Immature natural killer cell (primary cell): ENCODE measurements around the gene REEP1. TPM values are rescaled to one million over a fixed set of nuclear protein-coding genes. Genes with fewer than 3 reads are reported as not detected.

Experiments
- DNase-seq, 3 donors: peaks; one replicate each; pipeline ENCODE4 v3.0.0; 2022; ENCODE audit warnings: mixed read lengths in 1 of 3
- H3K27ac Mint-ChIP-seq, 6 donors: one replicate each; pipeline ENCODE4 v1.8.0; 2020; ENCODE audit warnings: mixed read lengths in 6 of 6, mild to moderate bottlenecking in 5 of 6, inconsistent platforms in 4 of 6, moderate library complexity in 3 of 6
- H3K27me3 Mint-ChIP-seq, 3 donors: one replicate each; pipeline ENCODE4 v1.8.0; 2020 to 2021; ENCODE audit warnings: low read depth in 3 of 3, mild to moderate bottlenecking in 3 of 3, mixed read lengths in 3 of 3, moderate library complexity in 3 of 3, inconsistent platforms in 1 of 3
- H3K36me3 Mint-ChIP-seq, 3 donors: one replicate each; pipeline ENCODE4 v1.8.0; 2020; ENCODE audit warnings: mixed read lengths in 3 of 3, inconsistent platforms in 2 of 3, mild to moderate bottlenecking in 2 of 3
- H3K4me1 Mint-ChIP-seq, 2 donors: one replicate each; pipeline ENCODE4 v1.8.0; 2020; ENCODE audit warnings: inconsistent platforms in 2 of 2, mild to moderate bottlenecking in 2 of 2, mixed read lengths in 2 of 2, moderate library complexity in 1 of 2
- H3K4me3 Mint-ChIP-seq, 5 donors: one replicate each; pipeline ENCODE4 v1.8.0; 2020; ENCODE audit warnings: mild to moderate bottlenecking in 5 of 5, mixed read lengths in 5 of 5, inconsistent platforms in 3 of 5, moderate library complexity in 3 of 5
- H3K9me3 Mint-ChIP-seq, 6 donors: one replicate each; pipeline ENCODE4 v1.8.0; 2020; ENCODE audit warnings: mild to moderate bottlenecking in 6 of 6, mixed read lengths in 6 of 6, inconsistent platforms in 4 of 6, moderate library complexity in 3 of 6
- polyA plus RNA-seq, 3 donors: library from polyadenylated mRNA; unstranded; fragments of 300-500 nt; fragmentation: Illumina TruSeq; gene quantifications; one replicate each; pipeline ENCODE4 v1.2.3, GENCODE V29; 2021

The REEP1 gene
- polyA plus RNA-seq, 3 donors from 2014 or later = not detected

- no peaks in the 10 kb centered on the region for H3K4me1 Mint-ChIP-seq
Observed at GRCh38 chr2:86224645-86225355, 112.6 kb downstream of the REEP1 start.

GRCh38 chr2:86223927-86224560 lies 113.4 kb downstream of the REEP1 start:
- H3K27ac Mint-ChIP-seq = no peak overlapping the region
- no peaks in the 10 kb centered on the region for H3K4me1 Mint-ChIP-seq
- H3K36me3 Mint-ChIP-seq = no peaks in the 10 kb centered on the region
- no peak for DNase-seq
- no peaks in the 10 kb centered on the region for H3K9me3 Mint-ChIP-seq
- no peaks in the 10 kb centered on the region for H3K27me3 Mint-ChIP-seq
- no peak overlapping the region for H3K4me3 Mint-ChIP-seq

More at GRCh38 chr2:86224645-86225355, 112.6 kb downstream of the REEP1 start:
- no peaks in the 10 kb centered on the region for H3K27me3 Mint-ChIP-seq
- no peak overlapping the region for H3K27ac Mint-ChIP-seq
- H3K4me3 Mint-ChIP-seq = no peak overlapping the region
- no peaks in the 10 kb centered on the region for H3K9me3 Mint-ChIP-seq
- no peak for DNase-seq
- H3K36me3 Mint-ChIP-seq = no peaks in the 10 kb centered on the region

GRCh38 chr2:86223140-86223926 lies 114.1 kb downstream of the REEP1 start:
- Mint-ChIP-seq H3K4me3 (no peak overlapping the region), H3K36me3 (no peaks in the 10 kb centered on the region), H3K9me3 (no peaks in the 10 kb centered on the region), H3K4me1 (peaks cover under 1% of the 10 kb centered on the region in 2 donors), H3K27ac (no peak overlapping the region), H3K27me3 (no peaks in the 10 kb centered on the region)
- no peak for DNase-seq

- peak in 1 of 3 donors; percentile 7 for DNase-seq
- H3K36me3 Mint-ChIP-seq = no peaks in the 10 kb centered on the region
- H3K27me3 Mint-ChIP-seq = peaks cover 0 to 5% (median 0%) of the 10 kb centered on the region in 3 donors
- H3K4me3 Mint-ChIP-seq = no peak overlapping the region
- peaks cover 1 to 5% of the 10 kb centered on the region in 2 donors for H3K4me1 Mint-ChIP-seq
- H3K27ac Mint-ChIP-seq = no peak overlapping the region
- no peaks in the 10 kb centered on the region for H3K9me3 Mint-ChIP-seq
Observed at GRCh38 chr2:86221066-86221684, 116.3 kb downstream of the REEP1 start.

- Mint-ChIP-seq H3K27ac (no peak overlapping the region), H3K36me3 (no peaks in the 10 kb centered on the region), H3K27me3 (peaks cover 0 to 5% (median 0%) of the 10 kb centered on the region in 3 donors), H3K4me3 (no peak overlapping the region), H3K4me1 (peaks cover 1 to 5% of the 10 kb centered on the region in 2 donors), H3K9me3 (no peaks in the 10 kb centered on the region)
- no peak for DNase-seq
Observed at GRCh38 chr2:86219896-86220295, 117.5 kb downstream of the REEP1 start.

GRCh38 chr2:86218124-86218523 lies 119.3 kb downstream of the REEP1 start:
- H3K4me3 Mint-ChIP-seq = no peak overlapping the region
- no peaks in the 10 kb centered on the region for H3K9me3 Mint-ChIP-seq
- H3K27ac Mint-ChIP-seq = no peak overlapping the region
- H3K36me3 Mint-ChIP-seq = peaks cover 4 to 10% (median 10%) of the 10 kb centered on the region in 3 donors
- peaks cover 1 to 5% of the 10 kb centered on the region in 2 donors for H3K4me1 Mint-ChIP-seq
- H3K27me3 Mint-ChIP-seq = peaks cover 0 to 5% (median 0%) of the 10 kb centered on the region in 3 donors
- no peak for DNase-seq

GRCh38 chr2:86216575-86217555 lies 120.6 kb downstream of the REEP1 start:
- H3K36me3 Mint-ChIP-seq = peaks cover 10 to 17% (median 10%) of the 10 kb centered on the region in 3 donors
- peaks cover 0 to 5% (median 0%) of the 10 kb centered on the region in 3 donors for H3K27me3 Mint-ChIP-seq
- H3K27ac Mint-ChIP-seq = no peak overlapping the region
- no peak overlapping the region for H3K4me3 Mint-ChIP-seq
- no peak for DNase-seq
- peaks cover 1 to 5% of the 10 kb centered on the region in 2 donors for H3K4me1 Mint-ChIP-seq
- H3K9me3 Mint-ChIP-seq = no peaks in the 10 kb centered on the region

GRCh38 chr2:86214503-86214832 lies 123.0 kb downstream of the REEP1 start:
- DNase-seq = no peak
- H3K27ac Mint-ChIP-seq = peak overlapping the region in 1 of 6 donors; percentile 48
- peaks cover 0 to 5% (median 0%) of the 10 kb centered on the region in 3 donors for H3K27me3 Mint-ChIP-seq
- H3K4me3 Mint-ChIP-seq = no peak overlapping the region
- H3K4me1 Mint-ChIP-seq = peaks cover 1 to 5% of the 10 kb centered on the region in 2 donors
- peaks cover 23 to 36% (median 24%) of the 10 kb centered on the region in 3 donors for H3K36me3 Mint-ChIP-seq
- no peaks in the 10 kb centered on the region for H3K9me3 Mint-ChIP-seq

GRCh38 chr2:86213699-86214502 lies 123.5 kb downstream of the REEP1 start:
- Mint-ChIP-seq H3K27me3 (peaks cover 0 to 5% (median 0%) of the 10 kb centered on the region in 3 donors), H3K4me1 (peaks cover 1 to 5% of the 10 kb centered on the region in 2 donors), H3K9me3 (no peaks in the 10 kb centered on the region), H3K4me3 (no peak overlapping the region), H3K36me3 (peaks cover 26 to 39% (median 27%) of the 10 kb centered on the region in 3 donors), H3K27ac (peak overlapping the region in 3 of 6 donors; percentile 15 to 48 (median 25))
- no peak for DNase-seq

GRCh38 chr2:86213056-86213455 lies 124.4 kb downstream of the REEP1 start:
- Mint-ChIP-seq H3K4me1 (peaks cover 0 to 2% of the 10 kb centered on the region in 2 donors), H3K27me3 (peaks cover 0 to 4% (median 0%) of the 10 kb centered on the region in 3 donors), H3K4me3 (no peak overlapping the region), H3K9me3 (no peaks in the 10 kb centered on the region), H3K27ac (no peak overlapping the region), H3K36me3 (peaks cover 31 to 44% (median 32%) of the 10 kb centered on the region in 3 donors)
- DNase-seq = no peak

- no peak for DNase-seq
- Mint-ChIP-seq H3K36me3 (peaks cover 35 to 49% (median 37%) of the 10 kb centered on the region in 3 donors), H3K4me1 (no peaks in the 10 kb centered on the region), H3K27ac (peak overlapping the region in 1 of 6 donors; percentile 15), H3K27me3 (peaks cover 0 to 3% (median 0%) of the 10 kb centered on the region in 3 donors), H3K9me3 (no peaks in the 10 kb centered on the region), H3K4me3 (no peak overlapping the region)
Observed at GRCh38 chr2:86211796-86212188, 125.6 kb downstream of the REEP1 start.
